Fibroblast of pulmonary artery (primary cell): Measurements from ENCODE around the gene ESX1.

Experiments used
- DNase-seq: peaks from one replicate; pipeline ENCODE4 v3.0.0-alpha.2; 2010; ENCODE audit warnings: low read depth
- H3K4me3 ChIP-seq: replicated peaks from 2 replicates; pipeline ENCODE4 v1.5.1; 2011; ENCODE audit warnings: low read depth, mild to moderate bottlenecking, control low read depth, low read length, moderate library complexity
- CTCF ChIP-seq: IDR thresholded peaks from 2 replicates; pipeline ENCODE4 v1.5.1; 2011; ENCODE audit warnings: mild to moderate bottlenecking, control low read depth, low read length, inconsistent platforms; ENCODE audit errors: missing control alignments

The ESX1 gene

GRCh38 chrX:104254442-104255115, at the start of gene ESX1:
TSS of gene ESX1 (minus strand) at chrX:104254933. CDS start at chrX:104254849, 84 bp downstream.
- no peak for TF ChIP-seq CTCF
- no peak within 1 kb of the TSS for H3K4me3 ChIP-seq
- DNase-seq = no peak

- no peak for DNase-seq
- TF ChIP-seq CTCF = no peak
- no peak overlapping the region for H3K4me3 ChIP-seq
Measured at GRCh38 chrX:104295636-104296035, 40.9 kb upstream of the ESX1 start.

GRCh38 chrX:104288961-104289360, 34.2 kb upstream of the ESX1 start:
- no peak for DNase-seq
- no peak for TF ChIP-seq CTCF
- no peak overlapping the region for H3K4me3 ChIP-seq

GRCh38 chrX:104288269-104288668, 33.5 kb upstream of the ESX1 start:
- H3K4me3 ChIP-seq = no peak overlapping the region
- no peak for TF ChIP-seq CTCF
- DNase-seq = no peak

GRCh38 chrX:104285201-104285600, 30.5 kb upstream of the ESX1 start:
- no peak for TF ChIP-seq CTCF

GRCh38 chrX:104284507-104284906, 29.8 kb upstream of the ESX1 start:
- TF ChIP-seq CTCF = no peak
- no peak overlapping the region for H3K4me3 ChIP-seq
- DNase-seq = no peak

More at GRCh38 chrX:104285201-104285600, 30.5 kb upstream of the ESX1 start:
- no peak for DNase-seq
- H3K4me3 ChIP-seq = no peak overlapping the region

- no peak for TF ChIP-seq CTCF
- H3K4me3 ChIP-seq = no peak overlapping the region
- no peak for DNase-seq
Measured at GRCh38 chrX:104282166-104282725, 27.5 kb upstream of the ESX1 start.
